Subcutaneous abdominal adipose tissue (tissue), 5 donors: Measurements from ENCODE around the gene LRRC25.

Experiments used
- H3K27ac ChIP-seq: one replicate; pipeline ENCODE4 v1.7.0; 2013; ENCODE audit warnings: low read depth, mild to moderate bottlenecking, inconsistent platforms, low read length, moderate library complexity
- H3K27me3 ChIP-seq, 5 donors: one replicate each; pipeline ENCODE4 v1.7.0; 2013; ENCODE audit warnings: low read length in 5 of 5, inconsistent platforms in 1 of 5; ENCODE audit not compliant: control insufficient read depth in 5 of 5, insufficient read depth in 4 of 5
- H3K36me3 ChIP-seq, 5 donors: one replicate each; pipeline ENCODE4 v1.7.0; 2013; ENCODE audit warnings: low read length in 5 of 5; ENCODE audit not compliant: control insufficient read depth in 5 of 5, insufficient read depth in 5 of 5
- H3K4me1 ChIP-seq, 5 donors: one replicate each; pipeline ENCODE4 v1.7.0; 2013; ENCODE audit warnings: low read length in 5 of 5, mild to moderate bottlenecking in 3 of 5, moderate library complexity in 1 of 5; ENCODE audit not compliant: control insufficient read depth in 5 of 5, insufficient read depth in 5 of 5
- H3K4me3 ChIP-seq, 5 donors: one replicate each; pipeline ENCODE4 v1.7.0; 2013; ENCODE audit warnings: low read length in 5 of 5, low read depth in 1 of 5
- H3K9ac ChIP-seq, 5 donors: one replicate each; pipeline ENCODE4 v1.7.0; 2013; ENCODE audit warnings: low read length in 5 of 5, mild to moderate bottlenecking in 4 of 5, moderate library complexity in 3 of 5
- H3K9me3 ChIP-seq, 5 donors: one replicate each; pipeline ENCODE4 v1.7.0; 2013; ENCODE audit warnings: low read length in 5 of 5; ENCODE audit not compliant: control insufficient read depth in 5 of 5
- donor health status: healthy.
- donor health status: healthy.
- donor health status: healthy.
- donor health status: healthy.
- donor health status: healthy.

LRRC25 gene

DNA sequence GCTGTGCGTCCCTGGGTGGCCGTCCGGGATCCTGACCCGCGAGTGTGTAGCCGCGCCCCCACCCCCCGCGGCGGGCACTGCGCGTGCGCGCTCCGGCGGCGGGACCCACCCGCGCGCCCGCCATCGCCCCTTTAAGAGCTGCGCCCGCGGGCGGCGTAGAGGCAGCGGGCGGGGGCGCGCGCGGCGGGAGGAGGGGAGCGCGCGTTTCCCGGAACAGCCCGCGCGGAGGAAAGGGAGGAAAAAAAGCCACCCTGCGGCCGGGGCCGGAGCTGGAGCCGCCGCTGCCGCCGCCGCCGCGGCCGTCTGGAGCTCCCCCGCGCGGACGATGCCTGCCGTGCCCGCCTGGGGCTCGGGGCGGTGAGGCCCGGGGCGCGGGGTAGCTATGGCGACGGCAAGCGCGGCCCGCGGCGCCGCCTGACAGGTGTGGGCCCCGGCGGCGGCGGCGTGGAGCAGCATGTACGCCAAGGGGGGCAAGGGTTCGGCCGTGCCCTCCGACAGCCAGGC, 21.8 kb upstream of the LRRC25 start, which contains the start of gene SSBP4:
SSBP4 (plus strand) TSS at position 204 of the 504 bp plus-strand sequence; CDS start at position 455, 251 bp downstream.
- no peaks in the 10 kb centered on the region for H3K36me3 ChIP-seq
- H3K4me1 ChIP-seq, result peaks cover 10 to 86% (median 77%) of the 10 kb centered on the region in 5 donors
- H3K27me3 ChIP-seq, result peaks cover 0 to 10% (median 0%) of the 10 kb centered on the region in 5 donors
- peak within 1 kb of the TSS in 4 of 5 donors; percentile 58 to 71 (median 64) for H3K9ac ChIP-seq
- peak within 1 kb of the TSS; percentile 86 for H3K27ac ChIP-seq
- no peaks in the 10 kb centered on the region for H3K9me3 ChIP-seq
- peak within 1 kb of the TSS; percentile 62 to 72 (median 65) for H3K4me3 ChIP-seq

DNA sequence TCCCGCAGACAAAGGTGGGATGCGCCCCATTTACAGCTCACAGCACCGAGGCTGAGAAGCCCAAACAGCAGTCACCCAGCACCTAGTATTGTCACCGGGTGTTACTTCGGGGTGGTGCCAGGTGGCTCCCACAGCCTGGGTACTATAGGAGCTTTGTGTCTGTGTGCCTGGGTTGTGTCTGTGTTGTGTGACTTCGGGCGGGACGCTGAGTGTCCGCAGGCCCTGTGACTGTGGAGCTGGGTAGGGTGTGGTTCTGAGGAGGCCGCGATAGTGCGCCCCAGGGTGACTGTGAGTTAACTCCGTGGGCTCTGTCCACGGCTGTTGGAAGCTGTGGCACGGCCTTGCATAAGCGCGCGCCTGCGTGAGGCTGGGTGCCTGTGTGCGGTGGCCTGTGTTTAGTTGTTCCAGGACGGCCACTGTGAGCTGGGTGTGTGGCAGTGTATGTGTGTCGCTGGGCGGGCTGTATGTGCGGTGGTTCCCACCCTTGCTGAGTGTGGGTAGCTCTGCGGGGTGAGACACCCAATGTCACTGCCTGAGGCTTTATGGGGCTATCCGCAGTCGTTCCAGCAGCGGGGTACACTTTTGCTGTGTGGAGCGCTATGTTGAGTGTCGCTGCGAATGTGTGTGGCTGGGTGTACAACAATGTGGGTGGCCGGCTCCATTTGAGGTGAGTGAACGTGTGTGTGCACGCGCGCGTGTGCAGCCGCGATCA, 21.2 kb upstream of the LRRC25 start:
- no peaks in the 10 kb centered on the region for H3K36me3 ChIP-seq
- H3K4me3 ChIP-seq, result peak overlapping the region; percentile 62 to 72 (median 65)
- H3K4me1 ChIP-seq, result peaks cover 10 to 88% (median 80%) of the 10 kb centered on the region in 5 donors
- peaks cover 0 to 10% (median 0%) of the 10 kb centered on the region in 5 donors for H3K27me3 ChIP-seq
- H3K9me3 ChIP-seq, result no peaks in the 10 kb centered on the region
- H3K9ac ChIP-seq, result peak overlapping the region in 2 of 5 donors; percentile 36 to 61
- peak overlapping the region; percentile 86 for H3K27ac ChIP-seq

DNA sequence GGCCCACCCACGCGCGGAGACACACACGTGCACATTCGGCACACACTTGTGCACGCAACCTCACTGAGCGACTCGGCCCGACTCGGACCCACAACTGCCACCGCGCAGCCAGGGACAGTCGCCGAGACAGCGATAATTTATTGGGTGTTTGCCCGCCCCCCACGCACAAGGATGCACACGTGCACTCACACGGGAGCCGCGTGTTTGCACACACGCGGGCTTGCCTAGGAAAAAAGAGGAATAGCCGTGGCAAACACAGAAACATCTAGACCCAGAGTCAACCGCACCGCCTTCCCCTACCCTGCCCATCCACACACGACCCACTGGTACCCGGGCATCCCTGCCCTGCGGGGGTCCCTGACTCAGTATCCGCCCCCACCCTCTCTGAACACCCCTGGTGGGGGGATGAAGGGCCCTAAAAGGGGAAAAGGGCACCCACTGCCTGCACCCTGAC, 20.6 kb upstream of the LRRC25 start:
- Histone ChIP-seq H3K9ac (peak overlapping the region in 1 of 5 donors; percentile 61), H3K4me3 (peak overlapping the region in 4 of 5 donors; percentile 23 to 72 (median 64))

DNA sequence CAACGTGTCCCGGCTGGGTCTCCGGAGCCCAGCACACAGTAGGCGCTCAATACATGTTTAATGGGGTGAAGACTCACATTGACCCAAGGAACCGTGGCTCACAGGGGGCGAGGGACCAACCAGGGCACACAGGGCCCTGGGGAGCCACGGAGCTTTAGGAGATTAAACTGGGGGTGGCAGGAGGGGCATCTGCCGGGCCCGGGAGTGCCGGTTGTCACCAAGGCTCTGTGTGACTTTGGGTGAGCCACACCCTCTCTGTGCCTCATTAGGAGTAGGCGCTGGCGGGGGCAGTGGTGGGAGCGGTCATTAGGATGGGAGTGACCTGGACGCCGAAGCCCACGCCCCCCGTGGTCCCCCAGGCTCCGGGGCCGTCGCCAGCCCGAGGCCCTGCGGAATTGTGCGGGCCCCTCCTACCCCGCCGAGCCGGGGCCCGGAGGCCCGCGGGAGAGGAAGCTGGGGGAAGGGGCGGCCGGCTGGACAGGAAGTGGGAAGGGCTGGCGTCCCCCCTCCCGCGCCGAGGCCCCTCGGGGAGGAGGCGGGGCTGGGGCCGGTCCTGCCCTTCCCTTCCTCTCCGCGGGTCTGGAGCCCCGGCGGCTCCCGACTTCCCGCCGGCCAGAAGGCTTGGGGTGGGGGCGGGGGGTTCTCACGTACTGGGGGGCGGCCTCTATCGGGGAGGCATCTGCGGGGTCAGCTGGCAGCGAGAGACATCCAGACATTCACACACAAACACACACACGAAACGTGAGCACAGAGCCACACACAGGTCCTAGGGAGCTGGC, 20.0 kb upstream of the LRRC25 start:
- Histone ChIP-seq H3K9ac (peak overlapping the region in 4 of 5 donors; percentile 54 to 68 (median 64)), H3K27me3 (peaks cover 0 to 12% (median 0%) of the 10 kb centered on the region in 5 donors), H3K36me3 (no peaks in the 10 kb centered on the region), H3K9me3 (no peaks in the 10 kb centered on the region), H3K4me1 (peaks cover 10 to 76% (median 70%) of the 10 kb centered on the region in 5 donors), H3K4me3 (peak overlapping the region; percentile 44 to 65 (median 58)), H3K27ac (peak overlapping the region; percentile 86)

More for the DNA sequence above, 20.6 kb upstream of the LRRC25 start:
- peak overlapping the region; percentile 86 for H3K27ac ChIP-seq
- H3K9me3 ChIP-seq, result no peaks in the 10 kb centered on the region
- H3K36me3 ChIP-seq, result no peaks in the 10 kb centered on the region
- H3K4me1 ChIP-seq, result peaks cover 10 to 82% (median 75%) of the 10 kb centered on the region in 5 donors
- H3K27me3 ChIP-seq, result peaks cover 0 to 10% (median 0%) of the 10 kb centered on the region in 5 donors

DNA sequence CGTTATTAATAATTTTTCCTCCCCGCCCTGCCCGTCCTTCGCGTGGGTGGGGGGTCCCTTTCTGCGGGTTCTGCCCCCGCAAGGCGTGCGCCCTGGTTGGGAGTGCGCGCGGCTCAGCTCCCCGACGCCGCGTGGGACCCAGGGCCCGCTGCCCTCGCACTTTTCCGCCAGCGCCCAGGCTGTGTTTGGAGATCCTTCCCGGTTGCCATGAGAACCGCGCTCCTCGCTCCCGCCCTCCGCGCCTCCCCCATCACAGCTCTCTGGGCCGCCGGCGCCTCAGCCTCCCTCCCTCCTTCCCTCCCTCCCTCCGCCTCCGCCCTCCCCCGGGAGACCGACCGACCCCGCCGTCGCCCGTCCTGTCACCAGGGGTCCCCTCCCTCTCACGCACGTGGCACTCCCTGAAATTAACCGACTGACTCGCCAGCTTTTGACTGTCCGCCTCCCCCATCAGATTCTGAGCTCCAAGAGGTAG, 19.4 kb upstream of the LRRC25 start:
- peak overlapping the region; percentile 44 to 61 (median 57) for H3K4me3 ChIP-seq
- peaks cover 10 to 71% (median 66%) of the 10 kb centered on the region in 5 donors for H3K4me1 ChIP-seq
- H3K27me3 ChIP-seq, result peaks cover 0 to 12% (median 0%) of the 10 kb centered on the region in 5 donors
- peak overlapping the region; percentile 86 for H3K27ac ChIP-seq
- no peaks in the 10 kb centered on the region for H3K36me3 ChIP-seq
- H3K9ac ChIP-seq, result peak overlapping the region in 4 of 5 donors; percentile 54 to 68 (median 64)
- H3K9me3 ChIP-seq, result no peaks in the 10 kb centered on the region

DNA sequence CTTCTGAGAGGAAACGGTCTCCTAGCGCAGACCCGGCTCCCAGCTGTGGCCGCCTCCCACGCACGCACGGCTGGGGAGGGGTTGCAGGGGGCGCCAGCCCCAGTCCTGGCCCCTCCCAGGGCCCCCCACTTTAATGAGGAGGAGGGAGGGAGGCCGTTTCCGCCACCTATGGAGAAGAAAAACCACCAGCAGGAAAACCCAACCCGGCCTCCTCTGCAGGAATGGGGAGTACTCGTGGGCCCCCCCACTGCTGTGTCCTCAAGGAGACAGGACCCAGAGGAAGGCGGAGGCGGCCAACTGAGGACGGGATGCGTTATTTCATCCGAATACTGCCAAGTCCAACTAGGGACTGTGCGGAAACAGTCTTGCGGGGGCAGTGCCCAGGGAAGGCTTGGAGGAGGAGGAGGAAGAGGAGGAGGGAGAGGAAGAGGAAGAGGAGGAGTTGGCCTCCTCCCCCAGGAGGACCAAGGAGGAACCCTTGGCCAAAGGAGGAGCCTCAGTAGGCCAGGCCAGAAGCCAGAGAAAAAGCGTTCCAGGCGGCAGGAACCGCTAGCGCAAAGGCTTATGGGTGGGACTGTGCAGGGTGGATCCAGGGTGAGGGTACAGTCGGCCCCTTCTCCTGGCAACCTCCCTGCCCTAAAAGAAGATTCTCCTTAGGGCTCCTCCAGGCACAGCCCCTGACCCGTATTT, 17.9 kb upstream of the LRRC25 start:
- H3K9ac ChIP-seq, result peak overlapping the region in 3 of 5 donors; percentile 1 to 65 (median 64)
- peaks cover 0 to 12% (median 0%) of the 10 kb centered on the region in 5 donors for H3K27me3 ChIP-seq
- no peaks in the 10 kb centered on the region for H3K9me3 ChIP-seq
- H3K4me3 ChIP-seq, result peak overlapping the region; percentile 27 to 72 (median 56)
- H3K4me1 ChIP-seq, result peaks cover 12 to 60% (median 53%) of the 10 kb centered on the region in 5 donors
- no peaks in the 10 kb centered on the region for H3K36me3 ChIP-seq
- H3K27ac ChIP-seq, result peak overlapping the region; percentile 86

DNA sequence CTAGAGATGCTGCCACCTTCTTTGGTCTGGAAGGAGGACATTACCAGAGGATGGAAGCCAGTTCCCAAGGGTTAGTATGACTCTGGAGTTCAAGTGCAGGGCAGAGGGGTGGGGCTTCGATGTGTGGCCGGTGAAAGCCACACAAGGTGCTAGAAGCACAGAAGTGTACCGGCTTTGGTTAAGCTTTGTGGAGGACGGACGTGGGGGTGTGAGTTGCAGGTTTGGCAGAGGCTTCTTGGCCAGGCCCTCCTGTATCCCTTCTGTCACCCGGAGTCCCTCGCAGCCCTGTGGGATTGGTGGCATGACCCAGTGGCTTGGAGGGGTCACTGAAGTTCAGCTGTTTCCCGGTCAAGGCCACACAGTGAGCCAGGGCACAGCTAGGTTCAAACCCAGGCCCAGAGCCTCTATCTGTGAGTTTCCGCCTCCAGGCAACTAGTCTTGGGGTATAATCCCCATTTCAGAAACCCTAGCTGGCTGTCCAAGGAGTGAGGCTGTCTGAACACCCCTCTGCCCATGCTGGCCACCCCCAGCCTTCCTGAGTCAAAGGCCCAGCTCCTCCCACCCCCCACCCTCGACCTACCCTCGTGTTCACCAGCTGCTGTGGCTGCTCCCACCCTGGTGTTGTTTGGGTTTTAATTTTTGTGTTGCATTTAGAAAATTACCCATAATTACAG, 17.2 kb upstream of the LRRC25 start:
- Histone ChIP-seq H3K4me1 (peaks cover 12 to 54% (median 48%) of the 10 kb centered on the region in 5 donors), H3K27ac (peak overlapping the region; percentile 86), H3K9ac (peak overlapping the region in 3 of 5 donors; percentile 39 to 65 (median 39)), H3K27me3 (peaks cover 0 to 12% (median 0%) of the 10 kb centered on the region in 5 donors), H3K36me3 (no peaks in the 10 kb centered on the region), H3K9me3 (no peaks in the 10 kb centered on the region), H3K4me3 (peak overlapping the region in 4 of 5 donors; percentile 16 to 59 (median 24))

DNA sequence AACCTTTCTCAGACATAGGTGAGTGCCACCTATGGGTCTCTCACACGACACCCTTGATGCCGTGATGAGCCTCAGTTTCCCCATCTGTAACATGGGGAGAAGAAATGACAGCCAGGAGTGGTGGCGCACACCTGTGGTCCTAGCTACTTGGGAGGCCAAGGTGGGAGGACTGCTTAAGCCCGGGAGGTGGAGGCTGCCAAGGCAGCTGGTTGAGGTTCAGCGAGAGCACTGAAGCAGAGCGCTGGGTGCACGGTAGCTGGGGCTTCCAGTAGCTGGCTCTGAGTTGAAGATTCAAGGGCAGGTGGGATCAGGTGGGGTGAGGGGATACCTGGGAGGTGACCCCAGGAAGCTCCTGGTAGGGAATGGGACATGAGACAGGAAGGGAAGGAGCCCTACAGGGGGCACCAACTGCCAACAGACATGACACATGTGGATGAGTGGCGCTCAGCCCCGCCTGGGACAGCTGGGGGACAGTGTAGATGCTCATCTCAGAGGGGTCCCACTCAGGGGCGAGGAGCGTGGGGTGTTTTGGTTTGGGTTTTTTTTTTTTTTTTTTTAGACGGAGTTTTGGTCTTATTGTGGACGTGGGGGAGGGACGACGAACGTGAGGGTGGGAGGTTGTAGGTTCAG, 15.3 kb upstream of the LRRC25 start:
- H3K4me3 ChIP-seq, result no peak overlapping the region
- peaks cover 6 to 40% (median 35%) of the 10 kb centered on the region in 5 donors for H3K4me1 ChIP-seq
- H3K36me3 ChIP-seq, result no peaks in the 10 kb centered on the region
- no peak overlapping the region for H3K9ac ChIP-seq
- no peaks in the 10 kb centered on the region for H3K9me3 ChIP-seq
- H3K27ac ChIP-seq, result no peak overlapping the region
- H3K27me3 ChIP-seq, result peaks cover 0 to 6% (median 0%) of the 10 kb centered on the region in 5 donors
